Endodermal cell (in vitro differentiated cells): Measurements from ENCODE around the gene FMNL2. TPM values are rescaled to one million over a fixed set of nuclear protein-coding genes. Genes with fewer than 3 reads are reported as not detected.

Source experiments
- DNase-seq: peaks from one replicate; pipeline ENCODE4 v3.0.0-alpha.2; 2017
- H3K27ac ChIP-seq: 2 replicates; pipeline ENCODE4 v1.5.1; 2013; ENCODE audit warnings: mild to moderate bottlenecking, low read depth, low read length, moderate library complexity
- H3K27me3 ChIP-seq: 2 replicates; pipeline ENCODE4 v1.6.1; 2013; ENCODE audit warnings: mild to moderate bottlenecking, low read length, moderate library complexity; ENCODE audit not compliant: insufficient read depth, control insufficient read depth, poor library complexity, severe bottlenecking
- H3K36me3 ChIP-seq: 2 replicates; pipeline ENCODE4 v1.7.0; 2013; ENCODE audit warnings: mild to moderate bottlenecking, low read length, moderate library complexity; ENCODE audit not compliant: control insufficient read depth, insufficient read depth
- H3K4me1 ChIP-seq: one replicate; pipeline ENCODE4 v1.7.0; 2013; ENCODE audit warnings: low read length; ENCODE audit not compliant: control insufficient read depth, insufficient read depth
- H3K4me3 ChIP-seq: 2 replicates; pipeline ENCODE4 v1.5.1; 2013; ENCODE audit warnings: mild to moderate bottlenecking, low read length, moderate library complexity
- H3K9ac ChIP-seq: 2 replicates; pipeline ENCODE4 v1.6.1; 2013; ENCODE audit warnings: mild to moderate bottlenecking, low read length, moderate library complexity; ENCODE audit not compliant: poor library complexity, severe bottlenecking; ENCODE audit errors: extremely low read depth
- H3K9me3 ChIP-seq: 2 replicates; pipeline ENCODE4 v1.6.1; 2013; ENCODE audit warnings: mild to moderate bottlenecking, low read length, moderate library complexity; ENCODE audit not compliant: control insufficient read depth
- H3K27ac Mint-ChIP-seq: 2 replicates; pipeline ENCODE4 v1.8.0; 2020; ENCODE audit warnings: mixed read lengths
- H3K27me3 Mint-ChIP-seq: 2 replicates; pipeline ENCODE4 v1.8.0; 2021; ENCODE audit warnings: mild to moderate bottlenecking, mixed read lengths; ENCODE audit not compliant: insufficient read depth
- H3K36me3 Mint-ChIP-seq: 2 replicates; pipeline ENCODE4 v1.8.0; 2020; ENCODE audit warnings: low read depth, mixed read lengths
- H3K4me1 Mint-ChIP-seq: 2 replicates; pipeline ENCODE4 v1.8.0; 2020; ENCODE audit warnings: mixed read lengths
- H3K4me3 Mint-ChIP-seq: 2 replicates; pipeline ENCODE4 v1.8.0; 2020; ENCODE audit warnings: mild to moderate bottlenecking, moderate library complexity, mixed read lengths
- H3K9me3 Mint-ChIP-seq: 2 replicates; pipeline ENCODE4 v1.8.0; 2020; ENCODE audit warnings: mild to moderate bottlenecking, mixed read lengths
- CTCF ChIP-seq: fragments of 200-600 bp; sonication (generic); conservative IDR thresholded peaks from 2 replicates; pipeline ENCODE4 v1.5.0; 2021; ENCODE audit warnings: antibody characterized with exemption, mild to moderate bottlenecking
- WGBS, 2 experiments: methylation state at CpG; one replicate each; pipeline versions ENCODE4 v1.1.5 to v1.1.7; 2013; ENCODE audit warnings: missing lambda C conversion rate in 2 of 2, mixed read lengths in 1 of 2; ENCODE audit not compliant: insufficient coverage in 1 of 2, insufficient read length in 1 of 2; 5-methylcytosine and 5-hydroxymethylcytosine counted together
- total RNA-seq, 2 donors: library from RNA; stranded (reverse); fragmentation: NEBNext Ultra II Directional in 1 of 2; extraction: Animal tissue kit (Norgen Biotek cat#: 25700) in 1 of 2; gene quantifications; 2 replicates in 1 of 2; 3 replicates in 1 of 2; pipeline ENCODE4 v1.2.1, GENCODE V29; 2021

Gene FMNL2
- total RNA-seq, 2 donors from 2014 or later, result 49.4 to 51.8 TPM

GRCh38 chr2:152433289-152433688, 98.3 kb downstream of the FMNL2 start:
- H3K36me3 Mint-ChIP-seq, result no peaks in the 10 kb centered on the region
- no peaks in the 10 kb centered on the region for H3K27me3 ChIP-seq
- H3K9me3 ChIP-seq, result no peaks in the 10 kb centered on the region
- H3K9me3 Mint-ChIP-seq, result no peaks in the 10 kb centered on the region
- H3K36me3 ChIP-seq, result no peaks in the 10 kb centered on the region
- H3K9ac ChIP-seq, result no peak overlapping the region
- H3K4me3 Mint-ChIP-seq, result no peak overlapping the region
- H3K4me1 Mint-ChIP-seq, result peaks cover 50% of the 10 kb centered on the region
- no peak overlapping the region for H3K27ac ChIP-seq
- no peak for TF ChIP-seq CTCF
- WGBS, 2 experiments, result 98 to 100% methylated on average over 1 of the region's 1 CpG
- H3K4me1 ChIP-seq, result peaks cover 11% of the 10 kb centered on the region
- DNase-seq, result no peak
- H3K27me3 Mint-ChIP-seq, result peaks cover 21% of the 10 kb centered on the region
- no peak overlapping the region for H3K27ac Mint-ChIP-seq
- H3K4me3 ChIP-seq, result no peak overlapping the region

- H3K4me1 ChIP-seq, result peaks cover 11% of the 10 kb centered on the region
- H3K9ac ChIP-seq, result no peak overlapping the region
- H3K27ac ChIP-seq, result no peak overlapping the region
- H3K4me3 ChIP-seq, result no peak overlapping the region
- H3K9me3 ChIP-seq, result no peaks in the 10 kb centered on the region
- TF ChIP-seq CTCF, result no peak
- Mint-ChIP-seq H3K9me3 (no peaks in the 10 kb centered on the region), H3K4me3 (peak overlapping the region; percentile 17), H3K27me3 (peaks cover 21% of the 10 kb centered on the region), H3K36me3 (no peaks in the 10 kb centered on the region), H3K4me1 (peaks cover 52% of the 10 kb centered on the region), H3K27ac (no peak overlapping the region)
- 72 to 85% methylated on average over 2 of the region's 2 CpGs for WGBS, 2 experiments
- no peak for DNase-seq
- H3K27me3 ChIP-seq, result no peaks in the 10 kb centered on the region
- H3K36me3 ChIP-seq, result no peaks in the 10 kb centered on the region
Measured at GRCh38 chr2:152433791-152434190, 98.8 kb downstream of the FMNL2 start.

GRCh38 chr2:152434395-152435182, 99.6 kb downstream of the FMNL2 start:
- no peak overlapping the region for H3K4me3 ChIP-seq
- WGBS, 2 experiments, result 74 to 88% methylated on average over 1 of the region's 1 CpG

More at GRCh38 chr2:152434395-152435182, 99.6 kb downstream of the FMNL2 start:
- H3K27ac ChIP-seq, result no peak overlapping the region
- no peaks in the 10 kb centered on the region for H3K27me3 ChIP-seq
- peak overlapping the region; percentile 17 for H3K4me3 Mint-ChIP-seq
- peaks cover 48% of the 10 kb centered on the region for H3K4me1 Mint-ChIP-seq
- no peak for TF ChIP-seq CTCF
- H3K9ac ChIP-seq, result no peak overlapping the region
- no peak for DNase-seq
- no peaks in the 10 kb centered on the region for H3K9me3 ChIP-seq
- peaks cover 21% of the 10 kb centered on the region for H3K27me3 Mint-ChIP-seq
- H3K9me3 Mint-ChIP-seq, result no peaks in the 10 kb centered on the region
- H3K36me3 Mint-ChIP-seq, result no peaks in the 10 kb centered on the region
- no peaks in the 10 kb centered on the region for H3K36me3 ChIP-seq
- peaks cover 11% of the 10 kb centered on the region for H3K4me1 ChIP-seq
- H3K27ac Mint-ChIP-seq, result no peak overlapping the region
